GM23338 (cell line): ENCODE data around the gene SLC4A4.

Experiments
- CTCF ChIP-seq, 2 experiments: fragments of 200-600 bp in 1 of 2; sonication (generic) in 1 of 2; conservative IDR thresholded peaks; 2 replicates each; pipeline versions ENCODE4 v1.5.1 to v1.6.1; 2016 to 2017; ENCODE audit warnings: antibody characterized with exemption in 2 of 2, low read depth in 2 of 2, mild to moderate bottlenecking in 2 of 2, moderate library complexity in 1 of 2
- EZH2 ChIP-seq: fragments of 200-600 bp; sonication (generic); IDR thresholded peaks from one replicate; pipeline ENCODE4 v1.8.0; 2017; ENCODE audit warnings: antibody characterized with exemption, mild to moderate bottlenecking, low read depth; ENCODE audit not compliant: unreplicated experiment

GRCh38 chr4:71367546-71367945 is 28.7 kb downstream of the SLC4A4 start:
- TF ChIP-seq CTCF (conservative IDR thresholded peaks at IDR 0.05; ENCODE audit: low read depth in 2 of 2) (no peak), EZH2 (no peak)
